ENCODE results near the gene DMRTB1.

DMRTB1 gene

DNA sequence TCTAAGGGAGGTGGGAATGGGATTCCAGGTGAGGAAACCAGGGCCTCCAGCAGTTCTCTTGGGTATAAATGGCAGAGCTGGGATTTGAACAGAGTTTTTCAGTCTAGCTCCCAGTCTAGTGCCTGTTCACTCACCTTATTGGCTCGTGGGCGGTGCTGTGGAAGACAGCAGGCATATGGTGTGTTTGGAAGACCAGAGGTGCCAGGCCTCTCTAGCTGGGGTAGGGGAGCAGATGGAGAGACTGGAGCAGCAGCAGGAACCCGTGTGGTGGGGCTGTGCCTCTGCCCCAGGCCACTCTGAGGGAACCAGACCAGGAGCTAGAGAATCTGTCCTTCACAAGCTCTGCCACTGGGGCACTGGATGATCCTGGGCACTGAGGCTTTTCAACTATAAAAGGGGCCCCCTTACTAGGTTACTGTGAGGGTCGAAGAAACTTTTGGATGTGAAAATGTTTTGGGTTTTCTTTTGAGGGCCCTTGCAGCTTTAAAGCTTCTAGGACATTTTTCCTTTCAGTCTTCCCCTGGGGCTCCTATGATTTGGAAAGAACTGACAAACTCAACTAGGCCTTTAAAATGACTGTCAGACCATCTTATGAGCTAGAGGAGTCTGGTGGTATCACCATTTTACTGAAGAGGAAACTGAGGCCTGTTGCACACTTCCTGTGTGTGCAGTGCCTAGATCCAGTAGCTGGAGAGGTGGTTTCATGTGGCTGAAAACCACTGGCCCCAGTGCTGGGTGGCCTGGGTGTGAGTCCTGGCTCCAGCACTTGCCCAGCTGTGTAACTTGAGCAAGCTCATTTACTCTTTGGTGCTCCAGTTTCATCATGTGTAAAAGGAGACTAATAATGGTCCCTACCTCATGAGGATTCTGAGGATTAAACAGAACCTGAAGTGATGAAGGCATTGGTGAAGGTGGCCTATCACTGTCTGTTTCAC, 6.1 kb downstream of the DMRTB1 start:
- no peak for DNase-seq

DNA sequence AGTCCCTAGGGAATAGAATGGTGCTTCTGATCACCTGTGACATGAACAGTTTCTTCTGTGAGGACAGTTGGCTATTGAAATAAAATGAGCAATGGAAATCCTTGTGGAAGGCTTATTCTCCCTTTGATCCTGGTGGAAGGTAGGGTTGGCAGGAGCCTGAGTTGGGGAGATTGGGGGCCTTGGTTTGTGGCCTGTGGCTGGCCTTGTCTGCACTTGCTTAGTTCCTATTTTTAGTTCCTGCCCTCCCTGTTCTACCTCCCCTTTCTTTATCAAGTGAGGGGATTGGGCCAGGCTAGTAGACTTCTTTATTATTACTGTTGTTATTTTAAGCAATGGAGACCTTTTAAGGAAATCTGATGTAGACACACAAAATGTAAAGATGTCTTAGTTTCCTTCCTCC, 8.2 kb downstream of the DMRTB1 start:
- no peak for DNase-seq

DNA sequence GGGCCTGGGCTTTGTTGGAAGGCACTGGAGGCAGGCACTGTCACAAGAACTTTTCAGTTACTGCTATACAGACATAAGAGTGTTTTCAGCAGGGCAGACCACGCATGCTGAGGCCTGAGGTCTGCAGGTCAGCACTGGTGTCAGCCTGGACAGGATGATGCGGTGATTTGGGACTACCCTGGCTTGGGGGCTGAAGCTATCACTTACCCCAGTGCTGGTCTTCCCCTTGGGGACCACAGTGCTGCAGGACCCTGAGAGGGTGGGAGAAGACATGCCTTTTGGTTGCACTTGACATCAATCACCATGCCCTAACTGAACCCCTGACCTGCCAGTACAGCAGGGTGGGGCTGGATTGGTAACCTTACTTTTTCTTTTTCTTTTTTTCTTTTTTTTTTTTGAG, 9.2 kb downstream of the DMRTB1 start:
- no peak for DNase-seq

DNA sequence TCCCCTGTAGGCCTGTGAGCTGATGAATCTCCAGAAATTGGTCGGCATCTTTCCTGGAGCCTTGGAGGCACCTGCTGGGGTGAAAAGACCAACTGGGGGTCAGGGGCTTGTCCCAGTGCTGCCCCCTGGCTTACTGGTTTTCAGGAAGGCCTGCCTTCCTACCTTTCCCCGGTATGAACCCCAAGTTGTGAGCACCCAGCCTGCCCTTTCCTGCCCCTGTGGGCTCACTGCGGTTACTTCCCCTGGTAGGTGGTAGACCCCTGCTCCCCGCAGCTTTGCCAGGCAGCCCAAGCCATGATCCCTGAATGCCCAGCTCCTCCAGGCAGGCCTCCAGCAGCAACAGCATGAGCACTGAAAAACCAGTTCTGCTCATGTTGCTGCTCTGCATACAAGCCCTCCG, 10.2 kb downstream of the DMRTB1 start:
- DNase-seq: no peak

GRCh38 chr1:53470155-53470554, 11.0 kb downstream of the DMRTB1 start:
- DNase-seq: no peak

GRCh38 chr1:53470584-53470983, 11.4 kb downstream of the DMRTB1 start:
- no peak for DNase-seq

- DNase-seq: no peak
Observed at GRCh38 chr1:53471000-53471399, 11.8 kb downstream of the DMRTB1 start.

- no peak for DNase-seq
Observed at GRCh38 chr1:53473463-53473862, 14.3 kb downstream of the DMRTB1 start.

DNA sequence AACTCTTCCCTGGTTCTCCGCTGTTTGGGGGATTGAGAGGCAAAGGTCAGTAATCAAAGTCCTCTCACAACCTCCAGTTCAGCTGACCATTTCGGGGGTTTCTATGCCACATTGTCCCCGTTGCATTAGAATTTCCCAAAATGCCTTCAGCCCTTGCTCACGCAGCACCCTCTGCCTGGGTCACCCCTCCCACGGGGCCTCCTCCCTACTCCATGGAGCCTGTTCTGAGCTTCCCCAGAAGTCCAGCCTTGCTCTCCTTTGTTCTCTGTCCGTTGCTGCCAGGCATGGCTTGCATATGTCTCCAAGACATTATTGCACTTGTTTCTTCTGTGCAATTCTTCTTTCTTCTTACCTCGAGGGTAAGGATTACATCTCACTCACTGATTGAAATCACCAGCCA, 16.5 kb downstream of the DMRTB1 start:
- DNase-seq: no peak

DNA sequence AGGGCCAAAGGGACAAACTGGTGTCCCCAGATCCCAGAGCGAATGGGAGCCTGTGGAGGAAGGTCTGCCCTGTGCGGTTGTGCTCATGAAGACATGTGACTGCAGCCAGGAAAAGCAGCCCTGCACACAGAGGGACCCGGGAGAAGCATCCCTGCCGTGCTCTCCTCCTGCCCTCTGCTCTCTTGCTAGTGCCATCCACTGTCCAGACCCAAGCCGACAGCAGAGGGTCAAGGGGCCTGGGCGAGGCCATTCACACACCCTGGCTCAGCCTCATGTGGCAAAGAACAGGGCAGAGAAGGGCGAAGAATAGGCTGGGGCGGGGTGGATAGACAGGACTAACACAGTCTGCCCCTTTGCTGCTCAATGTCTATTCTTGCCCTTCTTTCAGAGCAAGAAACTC, 17.4 kb downstream of the DMRTB1 start:
- no peak for DNase-seq

- DNase-seq: no peak
Observed at GRCh38 chr1:53477651-53478501, 18.7 kb downstream of the DMRTB1 start.

- DNase-seq: no peak
Observed at GRCh38 chr1:53478502-53478818, 19.3 kb downstream of the DMRTB1 start.

- peak; percentile 44 for DNase-seq
Observed at GRCh38 chr1:53480678-53481077, 21.5 kb downstream of the DMRTB1 start.

DNA sequence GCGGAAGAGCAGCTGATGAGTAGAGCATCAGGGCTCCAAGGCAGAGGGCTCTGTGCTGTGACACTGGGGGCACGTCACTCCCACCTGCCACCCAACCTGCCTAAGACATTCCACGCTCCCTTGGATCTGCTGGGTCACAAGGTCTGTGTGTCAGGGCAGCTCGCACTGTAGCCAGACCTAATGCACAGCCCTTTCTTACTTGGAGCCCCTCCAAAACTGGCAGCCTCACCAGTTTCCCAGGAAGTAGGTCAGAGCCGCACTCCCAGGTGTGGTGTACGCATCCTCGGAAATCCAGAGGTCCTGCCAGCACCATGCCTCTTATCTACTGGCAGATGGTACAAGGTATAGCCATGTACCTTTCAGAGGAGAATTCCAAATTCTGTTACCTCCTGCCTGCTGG, 22.3 kb downstream of the DMRTB1 start:
- DNase-seq: no peak

- no peak for DNase-seq
Observed at GRCh38 chr1:53482441-53483153, 23.4 kb downstream of the DMRTB1 start.

DNA sequence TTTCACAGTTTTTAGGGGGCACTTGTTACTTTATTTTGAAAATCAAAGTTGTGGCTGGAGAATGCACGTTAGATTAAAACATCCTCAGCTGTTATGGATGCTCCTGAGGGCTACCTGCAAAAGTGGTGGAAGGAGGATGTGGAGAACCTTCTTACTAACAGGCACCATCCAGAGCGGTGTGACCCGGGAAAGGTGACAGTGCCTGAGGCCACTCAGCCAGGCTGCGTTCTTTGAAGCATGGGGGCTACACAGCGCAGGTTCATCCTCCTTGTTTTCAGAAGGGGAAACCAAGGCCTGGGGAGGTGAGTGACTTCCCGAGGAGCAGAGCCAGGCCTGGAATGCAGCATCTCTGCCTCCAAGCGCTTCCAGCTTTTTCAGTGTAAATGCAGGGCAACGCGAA, 24.0 kb downstream of the DMRTB1 start:
- no peak for DNase-seq

GRCh38 chr1:53483656-53484055, 24.5 kb downstream of the DMRTB1 start:
- DNase-seq: no peak

DNA sequence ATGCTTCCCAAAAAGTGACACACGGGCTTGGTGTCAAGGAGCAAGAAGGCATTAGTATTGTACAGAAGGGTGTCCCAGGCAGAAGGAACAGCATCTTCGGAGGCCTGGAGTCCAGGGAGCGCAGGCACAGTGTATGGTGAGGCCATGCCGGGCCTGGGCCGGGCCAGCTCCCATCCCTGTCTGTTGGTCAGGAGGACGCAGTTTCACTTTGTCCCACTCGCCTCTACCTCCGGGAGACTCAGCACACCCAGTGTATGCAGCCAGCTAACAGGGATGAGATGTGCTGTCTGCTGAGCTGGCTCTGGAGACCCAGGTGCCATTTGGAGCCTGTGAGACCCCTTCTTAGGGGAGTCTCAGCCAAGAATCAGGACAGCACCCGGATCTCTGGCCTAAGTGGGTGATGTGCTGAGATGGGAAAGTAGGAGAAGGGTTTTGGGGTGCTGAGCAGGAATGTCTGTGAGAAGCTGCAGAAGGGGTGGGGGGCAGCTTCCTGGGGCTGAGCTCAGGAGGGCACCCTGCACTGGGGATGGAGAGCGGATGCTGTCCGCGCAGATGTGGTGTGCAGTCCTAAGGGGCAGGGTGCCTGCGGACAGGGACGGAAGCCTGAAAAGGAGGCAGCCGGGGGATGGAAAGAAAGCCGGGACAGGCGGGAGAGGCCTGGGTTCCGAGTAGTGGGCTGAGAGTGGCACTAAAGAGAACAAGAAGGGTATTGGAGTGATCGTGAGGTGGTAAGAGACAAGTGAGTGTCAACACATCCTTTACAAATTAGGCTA, 25.7 kb downstream of the DMRTB1 start:
- no peak for DNase-seq

DNA sequence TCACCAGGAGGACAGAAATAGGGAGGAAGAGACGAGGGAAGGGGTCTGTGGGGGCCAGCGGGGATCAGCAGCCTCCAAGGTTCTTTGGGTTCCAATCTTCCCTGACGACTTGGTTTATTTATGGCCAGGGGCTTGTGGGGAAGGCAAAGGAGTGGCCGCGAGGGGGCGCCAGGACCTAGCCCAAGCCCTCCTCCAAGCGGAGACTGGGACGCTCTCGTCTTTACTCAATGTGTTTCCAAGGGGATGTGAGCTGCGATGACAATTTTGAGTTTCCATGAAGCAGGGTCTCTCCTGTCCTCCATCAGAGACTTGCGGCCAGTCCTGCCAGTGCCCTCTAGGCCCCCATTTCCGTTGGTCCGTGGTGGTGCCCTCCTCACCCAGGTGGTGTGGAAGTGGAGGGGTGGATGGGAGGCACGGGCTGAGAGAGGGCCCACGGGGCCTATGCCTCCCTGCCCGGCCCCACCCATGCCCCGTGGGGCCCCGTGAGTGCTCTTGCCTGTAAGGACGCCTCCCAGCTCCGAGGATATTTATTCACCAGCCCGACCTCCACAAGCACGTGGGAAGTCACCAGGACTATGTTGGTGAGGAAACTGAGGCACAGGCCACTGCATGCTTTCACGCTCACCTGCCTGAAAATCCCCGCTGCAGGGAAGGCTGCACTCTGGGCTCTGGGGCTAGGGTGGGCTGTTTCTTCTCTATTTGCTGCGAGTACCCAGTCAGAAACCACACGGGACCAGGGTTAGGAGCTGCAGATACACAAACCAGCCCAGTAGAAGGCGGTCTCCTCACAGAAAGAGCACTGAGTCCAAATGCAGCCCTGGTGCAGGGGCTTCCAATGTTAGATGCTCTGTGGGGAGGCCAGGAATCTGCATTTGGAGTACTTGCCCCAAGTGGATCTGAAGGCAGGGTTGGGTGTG, 26.5 kb downstream of the DMRTB1 start:
- peak; percentile 84 for DNase-seq

- DNase-seq: no peak
Observed at GRCh38 chr1:53486395-53487026, 27.3 kb downstream of the DMRTB1 start.

DNA sequence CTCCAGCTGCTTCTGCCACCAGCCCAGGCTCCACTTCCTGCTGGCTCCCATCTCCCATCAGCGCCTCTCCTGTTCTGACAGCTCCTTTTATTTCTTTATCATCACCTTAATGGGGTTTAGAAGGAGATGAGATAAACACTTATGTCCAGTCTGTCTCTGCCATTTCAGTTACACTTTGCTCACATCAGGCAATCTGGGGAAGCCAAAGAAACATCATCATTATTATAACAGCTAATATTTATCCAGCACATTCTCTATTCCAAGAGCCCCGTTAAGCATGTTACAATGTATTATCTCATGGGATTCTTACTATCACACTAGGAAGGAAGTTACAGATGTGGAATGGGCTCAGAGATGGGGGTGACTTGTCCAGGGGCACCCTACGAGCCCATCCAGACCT, 31.2 kb downstream of the DMRTB1 start:
- no peak for DNase-seq

Data from RPMI8226 (cell line).